CD4-positive, alpha-beta T cell treated with Interleukin-17A for 1 hour (primary cell): ENCODE results near the gene LYPD3.
"Not testable (repeated sequence)": the region's sequence is repeated elsewhere in the genome, so short reads cannot be mapped to it uniquely, and the experiment has no call there.

Experiments used
- DNase-seq: peaks from one replicate; pipeline ENCODE4 v3.0.0-alpha.2; 2020

The LYPD3 gene

GRCh38 chr19:43465468-43466120 lies at the start of gene LYPD3:
TSS of gene LYPD3 (minus strand) at chr19:43465608. CDS start at chr19:43465571, 37 bp downstream.
- no peak for DNase-seq

GRCh38 chr19:43512399-43512798 lies 47.0 kb upstream of the LYPD3 start:
- not testable (repeated sequence) for DNase-seq

GRCh38 chr19:43511324-43511723 lies 45.9 kb upstream of the LYPD3 start:
- no peak for DNase-seq

GRCh38 chr19:43510713-43511112 lies 45.3 kb upstream of the LYPD3 start:
- no peak for DNase-seq

DNA sequence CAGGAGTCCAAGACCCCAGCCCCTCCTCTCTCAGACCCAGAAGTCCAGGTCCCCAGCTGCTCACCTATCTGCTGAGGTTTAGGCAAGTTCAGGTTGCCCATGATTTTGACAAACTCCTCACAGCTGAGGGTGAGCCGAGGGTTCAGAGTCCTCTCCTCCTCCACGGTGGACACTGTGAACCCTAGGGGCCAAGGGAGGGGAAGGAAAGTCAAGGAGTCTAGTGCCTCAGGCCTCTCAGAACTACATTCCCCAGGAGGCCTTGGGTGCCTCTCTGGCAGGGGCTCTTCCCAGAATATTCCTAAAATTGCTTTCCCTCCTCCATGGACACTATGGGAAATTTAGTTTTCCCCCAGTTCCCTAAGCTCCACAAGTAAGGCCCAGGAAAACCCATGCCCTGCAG lies 42.5 kb upstream of the LYPD3 start:
- DNase-seq = no peak

- no peak for DNase-seq
Measured at GRCh38 chr19:43506629-43507028, 41.2 kb upstream of the LYPD3 start.

- DNase-seq = no peak
Measured at GRCh38 chr19:43505941-43506340, 40.5 kb upstream of the LYPD3 start.

DNA sequence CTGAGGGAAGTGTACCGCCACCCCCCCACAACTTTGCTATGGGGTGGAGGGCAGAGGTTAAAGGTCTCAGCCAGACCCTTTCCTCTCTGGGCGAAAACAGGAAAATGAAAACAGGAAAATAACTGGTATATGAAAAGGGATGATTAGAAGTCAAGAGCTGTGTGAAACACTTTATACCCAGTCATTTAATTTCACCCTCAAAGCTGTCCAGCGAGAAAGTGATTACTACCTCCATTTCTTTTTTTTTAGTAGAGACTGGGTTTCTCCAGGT lies 39.7 kb upstream of the LYPD3 start:
- DNase-seq = no peak

DNA sequence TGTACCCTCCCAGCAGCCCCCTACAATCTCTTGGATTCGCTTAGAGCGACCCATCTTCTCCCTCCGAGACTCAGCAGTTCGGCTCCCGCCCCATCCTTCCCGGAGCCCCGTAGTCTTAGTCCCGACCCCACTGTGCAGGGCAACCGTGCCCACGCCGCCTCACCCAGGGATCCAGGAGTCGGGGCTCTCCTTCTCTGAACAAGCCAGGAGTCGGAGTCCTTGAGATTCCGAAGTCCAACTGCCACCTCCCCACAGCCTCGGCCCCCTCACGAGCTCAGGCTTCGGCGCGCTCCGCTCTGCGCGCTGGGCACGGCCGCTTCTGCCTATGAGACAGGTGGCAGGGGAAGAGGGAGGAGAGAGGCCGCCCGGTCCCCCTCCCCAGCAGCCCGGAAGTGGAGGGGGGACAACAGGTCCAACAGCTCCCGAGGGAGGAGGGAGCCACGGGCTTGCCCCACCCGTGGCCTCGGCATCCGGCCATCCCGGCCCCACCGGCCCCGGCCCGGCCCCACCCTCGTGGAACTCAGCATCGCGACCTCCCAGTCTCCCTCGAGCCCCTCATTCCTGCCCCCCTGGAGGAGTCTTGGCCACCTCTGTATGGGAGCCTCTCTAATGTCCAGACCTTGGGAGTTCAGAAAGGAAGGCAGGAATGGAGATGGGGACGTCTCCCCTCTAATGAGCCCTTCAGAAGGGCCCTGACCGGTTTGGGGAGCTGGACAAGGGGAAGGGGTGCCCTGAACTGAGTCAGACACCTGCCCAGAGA lies 39.2 kb upstream of the LYPD3 start, which contains the start of gene PHLDB3:
PHLDB3 (minus strand) TSS at position 321 of the 760 bp plus-strand sequence. CDS start 628 bp downstream, outside the sequence.
- peak; percentile 64 for DNase-seq

DNA sequence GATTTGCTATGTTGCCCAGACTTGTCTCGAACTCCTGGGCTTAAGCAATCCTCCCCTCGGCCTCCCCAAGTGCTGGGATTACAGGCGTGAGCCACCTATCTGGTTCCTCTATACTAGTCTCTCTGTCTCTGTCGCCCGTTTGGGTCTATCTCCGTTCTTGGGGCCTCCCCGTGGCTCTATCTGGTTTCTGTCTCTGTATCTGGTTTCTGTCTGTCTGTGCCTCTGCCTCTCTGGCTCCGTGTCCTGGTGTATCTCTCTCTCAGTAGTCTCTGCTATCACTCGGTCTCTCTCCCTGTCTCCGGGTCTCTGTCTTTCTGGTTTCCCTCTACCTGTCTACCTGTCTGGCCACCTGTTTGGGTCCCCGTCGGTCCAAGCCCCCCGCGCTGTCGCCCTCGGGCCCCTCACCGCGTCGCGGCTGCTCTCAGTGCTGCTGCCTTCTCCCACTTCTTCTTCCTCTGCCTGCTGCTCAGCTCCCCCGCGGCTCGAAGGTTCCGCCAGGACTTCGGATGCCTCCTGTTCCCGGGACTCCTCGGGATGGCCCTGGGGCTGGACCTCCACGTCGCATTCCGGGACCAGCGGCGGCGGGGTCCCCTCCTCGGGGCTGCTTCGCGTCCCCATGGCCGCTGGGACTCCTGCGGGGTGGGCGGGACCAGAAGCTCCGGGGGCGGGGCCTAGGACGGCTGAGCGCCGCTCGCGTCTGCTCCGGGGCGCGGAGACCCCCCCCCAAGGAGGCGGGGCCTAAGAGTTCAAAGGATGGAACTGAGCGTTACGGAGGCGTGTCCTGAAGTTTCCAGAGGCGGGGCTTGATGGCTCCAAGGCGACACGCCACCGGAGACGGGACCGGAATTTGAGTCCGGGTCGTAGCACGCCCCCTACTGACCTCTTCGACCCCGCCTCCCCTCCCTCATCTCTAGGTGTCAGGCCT lies 38.4 kb upstream of the LYPD3 start:
- DNase-seq = peak; percentile 98

- DNase-seq = no peak
Measured at GRCh38 chr19:43502419-43502976, 37.1 kb upstream of the LYPD3 start.

- no peak for DNase-seq
Measured at GRCh38 chr19:43501661-43502418, 36.4 kb upstream of the LYPD3 start.

DNA sequence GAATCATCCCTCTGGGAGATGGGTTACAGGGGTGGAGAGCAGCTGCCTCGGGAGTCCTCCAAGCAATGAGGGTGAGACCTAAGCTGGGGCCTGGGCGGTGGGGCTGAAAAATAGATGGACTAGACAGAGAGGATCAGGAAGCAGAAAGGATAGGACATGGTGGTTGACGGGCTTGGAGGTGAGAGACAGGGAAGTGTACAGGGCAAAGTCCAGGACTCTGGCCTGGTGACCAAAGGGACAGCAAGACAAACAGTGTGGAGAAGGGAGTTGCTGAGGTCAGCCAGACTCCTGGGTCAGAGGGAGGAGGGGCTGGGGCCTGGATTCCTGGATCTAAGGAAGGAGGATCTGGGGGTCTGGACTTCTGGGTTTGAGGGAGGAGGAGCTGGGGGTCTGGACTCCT lies 33.6 kb upstream of the LYPD3 start:
- DNase-seq = no peak

GRCh38 chr19:43498233-43498842 lies 32.9 kb upstream of the LYPD3 start:
- DNase-seq = no peak

- DNase-seq = no peak
Measured at GRCh38 chr19:43496960-43497359, 31.6 kb upstream of the LYPD3 start.

DNA sequence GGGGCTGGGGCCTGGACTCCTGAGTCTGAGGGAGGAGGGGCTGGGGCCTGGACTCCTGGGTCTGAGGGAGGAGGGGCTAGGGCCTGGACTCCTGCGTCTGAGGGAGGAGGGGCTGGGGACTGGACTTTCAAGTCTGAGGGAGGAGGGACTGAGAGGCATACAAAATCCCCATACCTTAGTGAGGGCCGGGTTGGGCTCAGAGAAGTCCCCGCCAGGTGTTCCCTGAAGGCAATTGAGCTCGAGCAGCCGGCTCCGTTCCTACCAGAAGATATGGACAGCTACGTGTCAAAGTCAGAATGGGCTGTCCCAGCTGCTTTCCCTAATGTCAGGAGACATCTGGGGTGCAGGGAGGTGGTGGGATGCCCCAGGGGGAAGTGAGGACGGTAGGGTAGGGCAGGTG lies 29.7 kb upstream of the LYPD3 start:
- DNase-seq = no peak

GRCh38 chr19:43490759-43491158 lies 25.4 kb upstream of the LYPD3 start:
- no peak for DNase-seq

DNA sequence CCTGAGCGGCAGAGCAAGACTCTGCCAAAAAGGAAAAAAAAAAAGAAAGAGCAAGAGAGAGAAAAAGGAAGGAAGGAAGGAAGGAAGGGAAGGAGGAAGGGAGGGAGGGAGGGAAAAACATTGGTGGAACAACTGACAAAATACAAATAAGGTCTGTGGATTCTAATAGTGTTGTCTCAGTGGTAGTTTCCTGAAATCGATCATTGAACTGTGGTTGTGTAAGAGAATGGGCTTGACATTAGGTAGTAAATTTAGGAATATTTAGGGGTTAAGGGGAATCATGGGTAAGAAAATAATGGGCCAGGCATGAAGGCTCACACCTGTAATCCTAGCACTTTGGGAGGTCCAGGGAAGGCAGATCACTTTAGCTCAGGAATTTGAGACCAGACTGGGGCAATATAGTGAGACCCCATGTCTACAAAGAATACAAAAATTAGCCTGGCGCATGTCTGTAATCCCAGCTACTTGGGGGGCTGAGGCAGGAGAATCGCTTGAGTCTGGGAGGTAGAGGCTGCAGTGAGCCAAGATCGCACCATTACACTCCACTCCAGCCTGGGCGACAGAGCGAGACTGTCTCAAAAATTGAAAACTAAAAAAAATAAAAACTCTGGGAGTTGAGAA lies 24.7 kb upstream of the LYPD3 start:
- DNase-seq = no peak

DNA sequence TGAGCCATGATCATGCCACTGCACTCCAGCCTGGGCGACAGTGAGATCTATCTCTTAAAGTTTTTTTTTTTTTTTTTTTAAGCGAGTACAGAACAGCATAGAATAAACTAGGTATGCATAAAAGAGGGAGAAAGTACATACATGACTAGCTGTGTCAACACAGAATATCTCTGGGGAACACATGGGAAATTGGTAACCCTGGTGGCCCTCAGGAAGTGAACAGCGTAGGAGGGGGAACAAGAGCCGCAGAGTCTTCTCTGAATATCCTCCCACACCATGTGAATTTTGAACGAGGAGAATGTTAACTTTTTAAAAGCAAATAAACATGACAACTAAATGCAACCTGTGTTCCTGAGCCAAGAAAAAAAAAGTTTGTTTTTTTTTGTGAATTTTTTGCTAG lies 23.9 kb upstream of the LYPD3 start:
- no peak for DNase-seq

DNA sequence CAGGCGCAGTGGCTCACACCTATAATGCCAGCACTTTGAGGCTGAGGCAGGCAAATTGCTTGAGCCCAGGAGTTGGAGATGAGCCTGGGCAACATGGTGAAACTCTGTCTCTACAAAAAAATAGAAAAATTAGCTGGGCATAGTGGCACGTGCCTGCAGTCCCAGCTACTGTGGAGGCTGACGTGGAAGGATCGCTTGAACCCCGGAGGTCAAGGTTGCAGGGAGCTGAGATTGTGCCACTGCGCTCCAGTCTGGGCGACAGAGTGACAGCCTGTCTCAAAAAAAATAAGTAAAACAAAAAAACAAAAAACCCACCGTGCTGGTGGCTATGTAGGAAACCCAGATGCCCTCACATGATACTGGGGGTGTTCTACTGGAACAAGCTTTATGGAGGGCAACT lies 22.8 kb upstream of the LYPD3 start:
- DNase-seq = no peak

DNA sequence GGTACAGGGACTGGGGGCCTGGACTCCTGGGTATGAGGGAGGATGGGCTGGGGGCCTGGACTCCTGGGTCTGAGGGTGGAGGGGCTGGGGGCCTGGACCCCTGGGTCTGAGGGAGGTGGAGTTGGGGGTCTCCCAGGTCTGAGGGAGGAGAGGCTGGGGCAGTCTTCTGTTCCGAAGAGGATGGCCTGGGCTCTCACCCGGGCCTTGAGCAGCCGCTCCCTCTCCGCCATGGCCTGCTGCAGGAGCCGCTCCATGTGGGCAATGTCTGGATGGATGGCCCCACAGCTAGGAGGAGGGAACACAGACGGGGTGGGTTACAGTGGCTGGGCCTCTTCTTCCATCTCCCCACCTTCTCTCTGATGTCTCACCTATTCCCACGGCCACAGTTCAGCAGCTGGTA lies 21.0 kb upstream of the LYPD3 start:
- no peak for DNase-seq

GRCh38 chr19:43485951-43486350 lies 20.5 kb upstream of the LYPD3 start:
- DNase-seq = no peak
